Measurements from ENCODE around the gene LMF1. TPM values are rescaled to one million over a fixed set of nuclear protein-coding genes. Genes with fewer than 3 reads are reported as not detected.

Gene LMF1
- total RNA-seq, 1 donor from 2014 or later, result 24.6 TPM

GRCh38 chr16:1011316-1012082 lies 40.7 kb upstream of the LMF1 start:
- Mint-ChIP-seq H3K36me3 (ENCODE audit: unreplicated experiment) (no peaks in the 10 kb centered on the region), H3K27me3 (ENCODE audit: unreplicated experiment) (peaks cover 18% of the 10 kb centered on the region), H3K4me1 (ENCODE audit: unreplicated experiment) (no peaks in the 10 kb centered on the region), H3K9me3 (ENCODE audit: unreplicated experiment) (no peaks in the 10 kb centered on the region), H3K27ac (ENCODE audit: unreplicated experiment) (no peak overlapping the region), H3K4me3 (ENCODE audit: unreplicated experiment) (no peak overlapping the region)
- no peak for DNase-seq (ENCODE audit: extremely low spot score, unreplicated experiment)
- TF ChIP-seq CTCF (IDR thresholded peaks at IDR 0.05), result no peak

- no peak overlapping the region for H3K4me3 Mint-ChIP-seq (ENCODE audit: unreplicated experiment)
- no peak overlapping the region for H3K27ac Mint-ChIP-seq (ENCODE audit: unreplicated experiment)
- DNase-seq (ENCODE audit: extremely low spot score, unreplicated experiment), result no peak
These were observed 40.0 kb upstream of the LMF1 start for GRCh38 chr16:1010815-1011214.

GRCh38 chr16:1010251-1010650 lies 39.5 kb upstream of the LMF1 start:
- no peak for DNase-seq (ENCODE audit: extremely low spot score, unreplicated experiment)
- TF ChIP-seq CTCF (IDR thresholded peaks at IDR 0.05), result no peak
- Mint-ChIP-seq H3K27me3 (ENCODE audit: unreplicated experiment) (peaks cover 26% of the 10 kb centered on the region), H3K4me3 (ENCODE audit: unreplicated experiment) (no peak overlapping the region), H3K4me1 (ENCODE audit: unreplicated experiment) (no peaks in the 10 kb centered on the region), H3K27ac (ENCODE audit: unreplicated experiment) (no peak overlapping the region), H3K36me3 (ENCODE audit: unreplicated experiment) (no peaks in the 10 kb centered on the region), H3K9me3 (ENCODE audit: unreplicated experiment) (no peaks in the 10 kb centered on the region)

More at GRCh38 chr16:1010815-1011214, 40.0 kb upstream of the LMF1 start:
- H3K4me1 Mint-ChIP-seq (ENCODE audit: unreplicated experiment), result no peaks in the 10 kb centered on the region
- peaks cover 22% of the 10 kb centered on the region for H3K27me3 Mint-ChIP-seq (ENCODE audit: unreplicated experiment)
- H3K36me3 Mint-ChIP-seq (ENCODE audit: unreplicated experiment), result no peaks in the 10 kb centered on the region
- TF ChIP-seq CTCF (IDR thresholded peaks at IDR 0.05), result no peak
- H3K9me3 Mint-ChIP-seq (ENCODE audit: unreplicated experiment), result no peaks in the 10 kb centered on the region

GRCh38 chr16:1009358-1010150 lies 38.8 kb upstream of the LMF1 start:
- no peaks in the 10 kb centered on the region for H3K4me1 Mint-ChIP-seq (ENCODE audit: unreplicated experiment)
- no peak for DNase-seq (ENCODE audit: extremely low spot score, unreplicated experiment)
- TF ChIP-seq CTCF (IDR thresholded peaks at IDR 0.05), result no peak
- no peaks in the 10 kb centered on the region for H3K9me3 Mint-ChIP-seq (ENCODE audit: unreplicated experiment)
- H3K4me3 Mint-ChIP-seq (ENCODE audit: unreplicated experiment), result no peak overlapping the region
- no peaks in the 10 kb centered on the region for H3K36me3 Mint-ChIP-seq (ENCODE audit: unreplicated experiment)
- peaks cover 27% of the 10 kb centered on the region for H3K27me3 Mint-ChIP-seq (ENCODE audit: unreplicated experiment)
- H3K27ac Mint-ChIP-seq (ENCODE audit: unreplicated experiment), result no peak overlapping the region

- H3K4me1 Mint-ChIP-seq (ENCODE audit: unreplicated experiment), result peaks cover 7% of the 10 kb centered on the region
- H3K9me3 Mint-ChIP-seq (ENCODE audit: unreplicated experiment), result no peaks in the 10 kb centered on the region
- H3K36me3 Mint-ChIP-seq (ENCODE audit: unreplicated experiment), result no peaks in the 10 kb centered on the region
- DNase-seq (ENCODE audit: extremely low spot score, unreplicated experiment), result no peak
- H3K27me3 Mint-ChIP-seq (ENCODE audit: unreplicated experiment), result peaks cover 27% of the 10 kb centered on the region
- H3K27ac Mint-ChIP-seq (ENCODE audit: unreplicated experiment), result no peak overlapping the region
- H3K4me3 Mint-ChIP-seq (ENCODE audit: unreplicated experiment), result no peak overlapping the region
- TF ChIP-seq CTCF (IDR thresholded peaks at IDR 0.05), result no peak
These were observed 37.3 kb upstream of the LMF1 start for GRCh38 chr16:1008085-1008484.

All from osteocyte (in vitro differentiated cells).